ENCODE measurements around the gene OXER1. TPM values are rescaled to one million over a fixed set of nuclear protein-coding genes. Genes with fewer than 3 reads are reported as not detected.

Gene OXER1
- total and polyA plus RNA-seq, 2 of the 13 experiments (the other 11 are each of a cell fraction or from before 2014, with no cell fraction given) = 8.0 to 9.0 TPM

DNA sequence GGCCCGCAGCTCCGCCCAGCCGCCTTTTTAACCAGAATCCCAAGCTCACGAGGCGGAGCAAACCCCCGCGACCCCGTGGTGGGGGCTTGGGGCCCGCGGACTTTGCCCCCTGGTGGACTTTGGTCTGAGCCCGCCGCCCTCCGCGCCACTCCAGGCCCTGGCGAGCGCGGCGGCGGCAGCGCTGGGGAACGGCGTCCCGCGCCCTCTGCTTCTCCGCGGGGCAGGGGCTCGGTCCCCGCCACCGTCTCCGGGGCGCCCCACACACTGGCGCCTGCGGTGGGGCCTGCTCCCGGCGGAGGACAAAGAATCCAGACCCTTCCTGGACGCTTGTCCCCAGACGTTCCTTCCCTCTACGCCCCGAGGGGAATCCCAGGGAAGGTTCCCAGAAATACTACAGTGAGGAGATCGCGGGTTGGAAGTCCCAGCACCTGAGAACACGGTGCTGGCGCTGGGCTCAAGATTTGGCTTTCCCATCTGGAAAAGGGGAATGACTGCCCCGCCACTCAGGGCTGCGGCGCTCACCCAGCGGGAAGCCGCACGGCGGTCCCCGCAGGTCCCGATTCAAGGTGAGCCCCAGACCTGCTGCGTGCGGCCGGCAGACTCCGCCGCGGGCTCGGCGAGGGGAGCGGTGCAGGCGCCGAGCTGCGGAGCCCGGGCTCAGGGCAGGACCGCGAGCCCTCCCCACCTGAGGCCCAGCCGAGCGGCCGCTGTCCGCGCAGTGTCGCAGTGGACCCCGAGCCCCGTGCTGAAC is 28.8 kb upstream of the OXER1 start, which contains the start of gene HAAO (continued):
- TF ChIP-seq YEATS2 (CRISPR knock-in tag; IDR thresholded peaks at IDR 0.05; ENCODE audit: borderline replicate concordance) (peak; percentile 88; the same call in 1 of the 2 replicates), ZNF530 (CRISPR knock-in tag; IDR thresholded peaks at IDR 0.05; ENCODE audit: low read depth) (peak; percentile 43; the same call in 1 of the 2 replicates), RAD21 (CRISPR knock-in tag; IDR thresholded peaks at IDR 0.05) (peak; percentile 88), ZNF317 (CRISPR knock-in tag; IDR thresholded peaks at IDR 0.05) (peak; percentile 87), NCOA5 (CRISPR knock-in tag; IDR thresholded peaks at IDR 0.05) (peak; percentile 87; the same call in 1 of the 2 replicates), REXO4 (CRISPR knock-in tag; IDR thresholded peaks at IDR 0.05; ENCODE audit: borderline replicate concordance) (no peak), TCF7L2 (IDR thresholded peaks at IDR 0.05; ENCODE audit: low read depth, low read length) (no peak), FOXO1 (CRISPR knock-in tag; IDR thresholded peaks at IDR 0.05) (peak; percentile 94), TEAD3 (CRISPR knock-in tag; optimal IDR thresholded peaks at IDR 0.05; ENCODE audit: borderline replicate concordance) (peak; percentile 84), LCORL (IDR thresholded peaks at IDR 0.05) (no peak), LCORL (CRISPR knock-in tag; IDR thresholded peaks at IDR 0.05) (peak; percentile 99), ZSCAN20 (CRISPR knock-in tag; IDR thresholded peaks at IDR 0.05; ENCODE audit: borderline replicate concordance) (peak; percentile 98), KDM4B (CRISPR knock-in tag; IDR thresholded peaks at IDR 0.05) (peak; percentile 54; the same call in 1 of the 2 replicates), DPF2 (CRISPR knock-in tag; IDR thresholded peaks at IDR 0.05; ENCODE audit: borderline replicate concordance, low read depth) (peak; percentile 86), ZNF570 (CRISPR knock-in tag; IDR thresholded peaks at IDR 0.05; ENCODE audit: borderline replicate concordance) (peak; percentile 71), ISX (CRISPR knock-in tag; conservative IDR thresholded peaks at IDR 0.05) (peak; percentile 72), ZNF136 (CRISPR knock-in tag; IDR thresholded peaks at IDR 0.05; ENCODE audit: low read depth) (peak; percentile 91), KLF11 (CRISPR knock-in tag; IDR thresholded peaks at IDR 0.05) (peak; percentile 97), IRX3 (CRISPR knock-in tag; IDR thresholded peaks at IDR 0.05; ENCODE audit: borderline replicate concordance, low read depth) (no peak; the same call in 1 of the 2 replicates)
- TF ChIP-seq, protein P1, sequence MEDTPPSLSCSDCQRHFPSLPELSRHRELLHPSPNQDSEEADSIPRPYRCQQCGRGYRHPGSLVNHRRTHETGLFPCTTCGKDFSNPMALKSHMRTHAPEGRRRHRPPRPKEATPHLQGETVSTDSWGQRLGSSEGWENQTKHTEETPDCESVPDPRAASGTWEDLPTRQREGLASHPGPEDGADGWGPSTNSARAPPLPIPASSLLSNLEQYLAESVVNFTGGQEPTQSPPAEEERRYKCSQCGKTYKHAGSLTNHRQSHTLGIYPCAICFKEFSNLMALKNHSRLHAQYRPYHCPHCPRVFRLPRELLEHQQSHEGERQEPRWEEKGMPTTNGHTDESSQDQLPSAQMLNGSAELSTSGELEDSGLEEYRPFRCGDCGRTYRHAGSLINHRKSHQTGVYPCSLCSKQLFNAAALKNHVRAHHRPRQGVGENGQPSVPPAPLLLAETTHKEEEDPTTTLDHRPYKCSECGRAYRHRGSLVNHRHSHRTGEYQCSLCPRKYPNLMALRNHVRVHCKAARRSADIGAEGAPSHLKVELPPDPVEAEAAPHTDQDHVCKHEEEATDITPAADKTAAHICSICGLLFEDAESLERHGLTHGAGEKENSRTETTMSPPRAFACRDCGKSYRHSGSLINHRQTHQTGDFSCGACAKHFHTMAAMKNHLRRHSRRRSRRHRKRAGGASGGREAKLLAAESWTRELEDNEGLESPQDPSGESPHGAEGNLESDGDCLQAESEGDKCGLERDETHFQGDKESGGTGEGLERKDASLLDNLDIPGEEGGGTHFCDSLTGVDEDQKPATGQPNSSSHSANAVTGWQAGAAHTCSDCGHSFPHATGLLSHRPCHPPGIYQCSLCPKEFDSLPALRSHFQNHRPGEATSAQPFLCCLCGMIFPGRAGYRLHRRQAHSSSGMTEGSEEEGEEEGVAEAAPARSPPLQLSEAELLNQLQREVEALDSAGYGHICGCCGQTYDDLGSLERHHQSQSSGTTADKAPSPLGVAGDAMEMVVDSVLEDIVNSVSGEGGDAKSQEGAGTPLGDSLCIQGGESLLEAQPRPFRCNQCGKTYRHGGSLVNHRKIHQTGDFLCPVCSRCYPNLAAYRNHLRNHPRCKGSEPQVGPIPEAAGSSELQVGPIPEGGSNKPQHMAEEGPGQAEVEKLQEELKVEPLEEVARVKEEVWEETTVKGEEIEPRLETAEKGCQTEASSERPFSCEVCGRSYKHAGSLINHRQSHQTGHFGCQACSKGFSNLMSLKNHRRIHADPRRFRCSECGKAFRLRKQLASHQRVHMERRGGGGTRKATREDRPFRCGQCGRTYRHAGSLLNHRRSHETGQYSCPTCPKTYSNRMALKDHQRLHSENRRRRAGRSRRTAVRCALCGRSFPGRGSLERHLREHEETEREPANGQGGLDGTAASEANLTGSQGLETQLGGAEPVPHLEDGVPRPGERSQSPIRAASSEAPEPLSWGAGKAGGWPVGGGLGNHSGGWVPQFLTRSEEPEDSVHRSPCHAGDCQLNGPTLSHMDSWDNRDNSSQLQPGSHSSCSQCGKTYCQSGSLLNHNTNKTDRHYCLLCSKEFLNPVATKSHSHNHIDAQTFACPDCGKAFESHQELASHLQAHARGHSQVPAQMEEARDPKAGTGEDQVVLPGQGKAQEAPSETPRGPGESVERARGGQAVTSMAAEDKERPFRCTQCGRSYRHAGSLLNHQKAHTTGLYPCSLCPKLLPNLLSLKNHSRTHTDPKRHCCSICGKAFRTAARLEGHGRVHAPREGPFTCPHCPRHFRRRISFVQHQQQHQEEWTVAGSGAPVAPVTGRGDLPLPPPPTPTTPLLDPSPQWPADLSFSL (CRISPR knock-in tag; IDR thresholded peaks at IDR 0.05) = no peak
- TF ChIP-seq, protein P2, sequence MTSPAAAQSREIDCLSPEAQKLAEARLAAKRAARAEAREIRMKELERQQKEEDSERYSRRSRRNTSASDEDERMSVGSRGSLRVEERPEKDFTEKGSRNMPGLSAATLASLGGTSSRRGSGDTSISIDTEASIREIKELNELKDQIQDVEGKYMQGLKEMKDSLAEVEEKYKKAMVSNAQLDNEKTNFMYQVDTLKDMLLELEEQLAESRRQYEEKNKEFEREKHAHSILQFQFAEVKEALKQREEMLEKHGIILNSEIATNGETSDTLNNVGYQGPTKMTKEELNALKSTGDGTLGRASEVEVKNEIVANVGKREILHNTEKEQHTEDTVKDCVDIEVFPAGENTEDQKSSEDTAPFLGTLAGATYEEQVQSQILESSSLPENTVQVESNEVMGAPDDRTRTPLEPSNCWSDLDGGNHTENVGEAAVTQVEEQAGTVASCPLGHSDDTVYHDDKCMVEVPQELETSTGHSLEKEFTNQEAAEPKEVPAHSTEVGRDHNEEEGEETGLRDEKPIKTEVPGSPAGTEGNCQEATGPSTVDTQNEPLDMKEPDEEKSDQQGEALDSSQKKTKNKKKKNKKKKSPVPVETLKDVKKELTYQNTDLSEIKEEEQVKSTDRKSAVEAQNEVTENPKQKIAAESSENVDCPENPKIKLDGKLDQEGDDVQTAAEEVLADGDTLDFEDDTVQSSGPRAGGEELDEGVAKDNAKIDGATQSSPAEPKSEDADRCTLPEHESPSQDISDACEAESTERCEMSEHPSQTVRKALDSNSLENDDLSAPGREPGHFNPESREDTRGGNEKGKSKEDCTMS (CRISPR knock-in tag; conservative IDR thresholded peaks at IDR 0.05) = no peak
- TF ChIP-seq, protein P3, sequence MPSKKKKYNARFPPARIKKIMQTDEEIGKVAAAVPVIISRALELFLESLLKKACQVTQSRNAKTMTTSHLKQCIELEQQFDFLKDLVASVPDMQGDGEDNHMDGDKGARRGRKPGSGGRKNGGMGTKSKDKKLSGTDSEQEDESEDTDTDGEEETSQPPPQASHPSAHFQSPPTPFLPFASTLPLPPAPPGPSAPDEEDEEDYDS (CRISPR knock-in tag; IDR thresholded peaks at IDR 0.05) = peak; percentile 99
